PC-3 (cell line): ENCODE results near the gene MRM2. TPM values are rescaled to one million over a fixed set of nuclear protein-coding genes. Genes with fewer than 3 reads are reported as not detected.

ENCODE experiments used
- ATAC-seq: fragments of 200-7000 bp; cut with Tn5 transposase; 2 replicates; pipeline ENCODE4 v1.9.1; 2020; ENCODE audit warnings: mild to moderate bottlenecking, moderate library complexity
- BruUV-seq: library from RNA; stranded (reverse); fragments of 400-500 nt; replicated peaks from 2 replicates; lab custom pipeline; 2021; lab: Mats Ljungman, UMichigan
- CTCF ChIA-PET: fragments of 300-600 bp; sonication (Branson Sonifier 250); formaldehyde crosslinking; loops from one replicate; lab custom pipeline; 2022; ENCODE audit warnings: antibody characterized with exemption; lab: Charles Lee
- POLR2A ChIA-PET: fragments of 300-600 bp; sonication (Branson Sonifier 250); formaldehyde crosslinking; loops from one replicate; lab custom pipeline; 2022; ENCODE audit warnings: antibody characterized with exemption; ENCODE audit not compliant: unreplicated experiment; lab: Charles Lee
- DNase-seq: peaks from one replicate; pipeline ENCODE4 v3.0.0-alpha.2; 2015
- H2AFZ ChIP-seq: fragments of 300-600 bp; sonication (generic); 2 replicates; pipeline ENCODE4 v1.6.0; 2016; ENCODE audit warnings: antibody characterized with exemption, low read length
- H3F3A ChIP-seq: fragments of 300-600 bp; sonication (generic); one replicate; pipeline ENCODE4 v1.6.0; 2017; ENCODE audit warnings: antibody characterized with exemption, low read length, control low read depth, mild to moderate bottlenecking; ENCODE audit not compliant: unreplicated experiment
- H3K27ac ChIP-seq: fragments of 300-600 bp; sonication (generic); 2 replicates; pipeline ENCODE4 v1.5.1; 2016; ENCODE audit warnings: mild to moderate bottlenecking, low read length
- H3K27me3 ChIP-seq: fragments of 300-600 bp; sonication (generic); 2 replicates; pipeline ENCODE4 v1.6.1; 2016; ENCODE audit warnings: low read length, mixed read lengths
- H3K36me3 ChIP-seq: fragments of 300-600 bp; sonication (generic); 2 replicates; pipeline ENCODE4 v1.6.1; 2016; ENCODE audit warnings: low read depth, mixed run types, low read length, mixed read lengths
- H3K4me1 ChIP-seq: fragments of 300-600 bp; sonication (generic); 2 replicates; pipeline ENCODE4 v1.5.1; 2016; ENCODE audit warnings: low read length; ENCODE audit not compliant: insufficient read depth
- H3K4me2 ChIP-seq: fragments of 300-600 bp; sonication (generic); 2 replicates; pipeline ENCODE4 v1.6.0; 2016; ENCODE audit warnings: low read length
- H3K4me3 ChIP-seq: fragments of 300-600 bp; sonication (generic); 2 replicates; pipeline ENCODE4 v1.5.1; 2016; ENCODE audit warnings: mild to moderate bottlenecking, low read length, mixed read lengths
- H3K79me2 ChIP-seq: fragments of 300-600 bp; sonication (generic); 2 replicates; pipeline ENCODE4 v1.6.1; 2017; ENCODE audit warnings: low read length, mixed read lengths
- H3K9ac ChIP-seq: fragments of 300-600 bp; sonication (generic); 2 replicates; pipeline ENCODE4 v1.6.0; 2016; ENCODE audit warnings: mild to moderate bottlenecking, low read length
- H3K9me2 ChIP-seq: fragments of 300-600 bp; sonication (generic); replicated peaks from 2 replicates; pipeline ENCODE4 v1.6.1; 2016; ENCODE audit warnings: mixed run types, low read length, mixed read lengths
- H3K9me3 ChIP-seq: fragments of 300-600 bp; sonication (generic); 2 replicates; pipeline ENCODE4 v1.6.1; 2016; ENCODE audit warnings: low read length, mixed read lengths
- H4K20me1 ChIP-seq: fragments of 300-600 bp; sonication (generic); 2 replicates; pipeline ENCODE4 v1.6.1; 2016; ENCODE audit warnings: low read length, mixed read lengths
- CTCF ChIP-seq: fragments of 300-600 bp; sonication (generic); conservative IDR thresholded peaks from 2 replicates; pipeline ENCODE4 v1.5.1; 2017; ENCODE audit warnings: antibody characterized with exemption, low read depth, mild to moderate bottlenecking, low read length
- EZH2 ChIP-seq: fragments of 300-600 bp; sonication (generic); IDR thresholded peaks from one replicate; pipeline ENCODE4 v1.6.1; 2017; ENCODE audit warnings: antibody characterized with exemption, mild to moderate bottlenecking, low read length; ENCODE audit not compliant: unreplicated experiment
- EZH2phosphoT487 ChIP-seq: fragments of 300-600 bp; sonication (generic); IDR thresholded peaks from 2 replicates; pipeline ENCODE4 v1.6.1; 2018; ENCODE audit warnings: mild to moderate bottlenecking, antibody characterized with exemption, low read length, borderline replicate concordance
- intact Hi-C: fragments of 100-400 bp; cut with micrococcal nuclease; formaldehyde crosslinking; loops from 2 replicates; pipeline ENCODE4 v1.9.0; 2023
- total RNA-seq: library from RNA; depleted of rRNA; stranded (reverse); fragments of >200 nt; gene quantifications from 2 replicates; pipeline ENCODE4 v1.2.3, GENCODE V29; 2014

MRM2 gene
- total RNA-seq, 1 experiment from 2014 or later: 42.6 TPM

GRCh38 chr7:2253525-2254244, 11.7 kb upstream of the MRM2 start:
- Histone ChIP-seq H3K27ac (no peak overlapping the region), H4K20me1 (no peaks in the 10 kb centered on the region), H2AFZ (no peak overlapping the region), H3K9me2 (no peaks in the 10 kb centered on the region), H3K9me3 (no peaks in the 10 kb centered on the region), H3K9ac (no peak overlapping the region), H3K4me3 (no peak overlapping the region), H3K27me3 (no peaks in the 10 kb centered on the region), H3K36me3 (no peaks in the 10 kb centered on the region; the same call in 1 of the 2 replicates), H3K4me1 (peaks cover 33% of the 10 kb centered on the region), H3F3A (no peaks in the 10 kb centered on the region), H3K79me2 (no peaks in the 10 kb centered on the region), H3K4me2 (no peak overlapping the region)
- CTCF ChIA-PET: no interaction called here
- intact Hi-C loops: no loop called here
- POLR2A ChIA-PET: no interaction called here
- DNase-seq (no peak), ATAC-seq (no peak)
- TF ChIP-seq EZH2phosphoT487 (no peak), CTCF (no peak), EZH2 (no peak)
- no TSS peak for BruUV-seq

- H3K27me3 ChIP-seq: no peaks in the 10 kb centered on the region
- H3K9me2 ChIP-seq: no peaks in the 10 kb centered on the region
- H4K20me1 ChIP-seq: no peaks in the 10 kb centered on the region
- no peak overlapping the region for H3K9ac ChIP-seq
- H3K4me2 ChIP-seq: no peak overlapping the region
- H3K27ac ChIP-seq: no peak overlapping the region
- peaks cover 39% of the 10 kb centered on the region for H3K4me1 ChIP-seq
- TF ChIP-seq CTCF (no peak), EZH2 (no peak), EZH2phosphoT487 (no peak)
- ATAC-seq (no peak), DNase-seq (no peak)
- H3K36me3 ChIP-seq: no peaks in the 10 kb centered on the region; the same call in 1 of the 2 replicates
- H2AFZ ChIP-seq: no peak overlapping the region
- no peaks in the 10 kb centered on the region for H3K79me2 ChIP-seq
- H3K4me3 ChIP-seq: no peak overlapping the region
- ChIA-PET CTCF (no interaction called here), POLR2A (no interaction called here)
- H3F3A ChIP-seq: no peaks in the 10 kb centered on the region
- intact Hi-C loops: no loop called here
- BruUV-seq: no TSS peak
- H3K9me3 ChIP-seq: no peaks in the 10 kb centered on the region
These were observed 11.0 kb upstream of the MRM2 start for GRCh38 chr7:2253021-2253420.
